Activated T-cell treated with anti-CD3 and anti-CD28 coated beads for 1 hour (primary cell): ENCODE results near the gene DUS3L.
"Not testable (repeated sequence)": the region's sequence is repeated elsewhere in the genome, so short reads cannot be mapped to it uniquely, and the experiment has no call there.

Source experiments
- DNase-seq: peaks from one replicate; pipeline ENCODE4 v3.0.0-alpha.2; 2020; ENCODE audit warnings: low read depth

DUS3L gene

GRCh38 chr19:5772416-5772815 is 18.5 kb downstream of the DUS3L start:
- DNase-seq = no peak

DNA sequence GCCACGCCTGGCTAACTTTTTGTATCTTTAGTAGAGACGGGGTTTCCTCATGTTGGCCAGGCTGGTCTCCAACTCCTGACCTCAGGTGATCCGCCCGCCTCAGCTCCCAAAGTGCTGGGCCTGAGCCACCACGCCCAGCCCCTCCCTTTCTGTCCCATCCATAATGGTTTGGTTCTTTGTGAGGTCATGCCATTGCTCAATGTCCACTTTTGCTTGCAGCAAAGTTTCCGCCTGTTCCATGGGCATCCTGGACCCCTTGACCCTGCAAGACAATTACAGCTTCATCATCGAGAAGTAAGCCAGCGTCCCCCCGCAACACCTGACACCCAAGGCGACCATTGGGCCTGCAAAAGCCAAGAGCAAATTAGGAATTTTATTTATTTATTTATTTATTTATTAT is 23.0 kb downstream of the DUS3L start:
- no peak for DNase-seq

- no peak for DNase-seq
These were observed 25.7 kb downstream of the DUS3L start for GRCh38 chr19:5765220-5765619.

DNA sequence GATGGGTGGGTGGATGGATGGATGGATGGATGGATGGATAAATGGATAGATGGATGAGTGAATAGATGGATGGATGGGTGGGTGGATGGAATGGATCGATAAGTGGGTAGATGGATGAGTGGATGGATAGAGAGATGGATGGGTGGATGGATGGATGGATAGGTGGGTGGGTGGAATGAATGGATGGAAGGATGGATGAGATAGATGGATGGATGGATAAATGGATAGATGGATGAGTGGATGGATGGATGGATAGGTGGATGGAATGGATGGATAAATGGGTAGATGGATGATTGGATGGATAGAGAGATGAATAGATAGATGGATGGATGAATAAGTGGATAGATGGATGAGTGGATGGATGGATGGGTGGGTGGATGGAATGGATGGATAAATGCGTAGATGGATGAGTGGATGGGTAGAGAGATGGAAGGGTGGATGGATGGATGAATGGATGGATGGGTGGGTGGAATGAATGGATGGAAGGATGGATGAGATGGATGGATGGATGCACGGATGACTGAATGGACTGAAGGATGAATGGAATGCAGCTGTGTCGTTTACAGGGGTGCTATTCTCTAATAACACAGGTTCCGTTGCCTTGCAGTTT is 28.2 kb downstream of the DUS3L start:
- DNase-seq = no peak

- DNase-seq = no peak
These were observed 37.2 kb downstream of the DUS3L start for GRCh38 chr19:5753743-5754142.

- no peak for DNase-seq
These were observed 39.3 kb downstream of the DUS3L start for GRCh38 chr19:5751709-5752108.

DNA sequence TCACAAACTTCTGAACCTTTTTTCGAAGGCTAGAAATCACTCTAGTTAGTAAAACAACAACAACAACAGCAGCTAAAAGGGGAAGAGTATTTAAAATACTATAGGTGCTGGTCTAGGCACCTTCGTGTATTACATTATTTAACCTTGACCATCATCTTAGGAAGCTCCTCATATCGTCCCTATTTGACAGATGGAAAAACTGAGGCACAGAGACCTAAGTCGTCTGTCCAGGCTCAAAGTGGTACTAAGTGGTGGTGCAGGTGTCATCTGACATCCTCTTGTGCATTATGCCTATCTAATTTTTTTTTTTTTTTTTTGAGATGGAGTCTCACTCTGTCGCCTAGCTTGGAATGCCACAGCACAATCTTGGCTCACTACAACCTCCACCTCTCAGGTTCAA is 41.5 kb downstream of the DUS3L start:
- no peak for DNase-seq

- DNase-seq = not testable (repeated sequence)
These were observed 42.0 kb downstream of the DUS3L start for GRCh38 chr19:5748920-5749319.

DNA sequence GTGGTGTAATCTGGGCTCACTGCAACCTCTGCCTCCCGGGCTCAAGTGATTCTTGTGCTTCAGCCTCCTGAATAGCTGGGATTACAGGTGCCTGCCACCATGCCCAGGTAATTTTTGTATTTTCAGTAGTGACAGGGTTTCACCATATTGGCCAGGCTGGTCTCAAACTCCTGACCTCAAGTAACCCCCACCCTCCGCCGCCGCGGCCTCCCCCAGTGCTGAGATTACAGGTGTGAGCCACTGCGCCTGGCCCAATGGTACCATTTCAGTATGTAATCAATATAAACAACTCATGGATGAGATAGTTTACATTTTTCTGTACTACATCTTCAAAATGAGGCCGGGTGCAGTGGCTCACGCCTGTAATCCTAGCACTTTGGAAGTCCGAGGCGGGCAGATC is 46.0 kb downstream of the DUS3L start:
- DNase-seq = not testable (repeated sequence)

DNA sequence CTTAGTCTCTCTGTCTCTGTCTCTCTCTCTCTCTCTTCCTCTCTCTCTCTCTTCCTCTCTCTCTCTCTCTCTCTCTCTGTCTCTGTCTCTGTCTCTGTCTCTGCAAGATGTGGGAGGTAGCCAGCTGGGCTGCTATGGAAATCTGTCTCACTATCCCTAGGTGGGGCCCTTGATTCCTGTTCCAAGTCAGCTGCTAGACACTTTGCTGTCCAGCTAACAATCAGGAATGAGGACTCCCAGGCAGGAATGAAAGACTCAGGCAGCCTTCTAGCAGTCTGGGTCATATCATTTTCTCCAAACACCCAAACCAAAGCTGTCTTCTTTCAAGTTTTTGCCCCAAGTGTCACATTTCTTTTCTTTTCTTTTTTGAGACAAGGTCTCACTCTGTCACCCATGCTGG is 47.3 kb downstream of the DUS3L start:
- no peak for DNase-seq

GRCh38 chr19:5742051-5742450 is 48.9 kb downstream of the DUS3L start:
- DNase-seq = no peak

- no peak for DNase-seq
These were observed 52.5 kb downstream of the DUS3L start for GRCh38 chr19:5738423-5738822.
